Lower leg skin (tissue), 4 donors: ENCODE results near the gene OLFML2B. TPM values are rescaled to one million over a fixed set of nuclear protein-coding genes. Genes with fewer than 3 reads are reported as not detected.

Experiments
- DNase-seq, 2 donors: peaks; one replicate each; pipeline ENCODE4 v3.0.0-alpha.2; 2019; ENCODE audit warnings: low spot score in 2 of 2
- H3K4me3 ChIP-seq: fragments of 200-600 bp; sonication (generic); 2 replicates; pipeline ENCODE4 v1.5.1; 2017; ENCODE audit warnings: mild to moderate bottlenecking, low read depth; ENCODE audit not compliant: poor library complexity, severe bottlenecking
- POLR2A ChIP-seq, 2 donors: fragments of 450-650 bp; IDR thresholded peaks; one replicate each; pipeline ENCODE4 v1.6.1; 2016 to 2017; ENCODE audit warnings: antibody characterized with exemption in 2 of 2, mild to moderate bottlenecking in 1 of 2, moderate library complexity in 1 of 2
- WGBS, 2 donors: methylation state at CpG; one replicate each; pipeline ENCODE4 v1.1.5; 2018; 5-methylcytosine and 5-hydroxymethylcytosine counted together
- intact Hi-C: fragments of 100-400 bp; cut with DNase I; formaldehyde crosslinking; loops from one replicate; pipeline ENCODE4 v1.15.0; 2023; ENCODE audit warnings: low total_unique reads
- total RNA-seq, 4 donors: library from RNA; depleted of rRNA; stranded (reverse); fragments of >200 nt; gene quantifications; one replicate each; pipeline ENCODE4 v1.1.0, GENCODE V29; 2016
- TF ChIP-seq, protein P1 (sequence below), 3 donors: fragments of 450-650 bp; IDR thresholded peaks; one replicate each; pipeline ENCODE4 v1.5.1; 2016; ENCODE audit warnings: antibody characterized with exemption in 3 of 3, mild to moderate bottlenecking in 3 of 3, moderate library complexity in 2 of 3

OLFML2B gene
- total RNA-seq, 4 donors from 2014 or later = 2.0 to 6.1 (median 3.1) TPM

DNA sequence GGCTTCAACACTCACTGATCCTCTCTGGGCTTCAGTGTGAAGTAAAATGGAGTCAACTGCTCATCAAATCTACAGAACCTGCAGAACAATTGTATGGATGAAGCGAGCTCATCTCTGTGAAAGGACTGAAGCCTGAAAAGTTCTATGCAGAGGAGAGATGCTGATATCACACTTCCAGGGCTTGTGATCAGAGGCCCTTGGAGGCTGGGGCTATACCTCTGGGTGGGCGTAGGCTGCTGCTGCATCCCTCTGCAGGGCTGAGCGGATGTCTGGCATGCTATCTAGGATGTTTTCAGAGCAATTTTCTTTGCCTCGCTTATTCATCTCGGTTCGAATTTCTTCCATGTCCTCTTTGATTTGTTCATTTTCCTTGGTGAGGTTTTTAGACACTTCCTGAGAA lies 17.6 kb downstream of the OLFML2B start:
- DNase-seq = peak in 1 of 2 donors; percentile 6

DNA sequence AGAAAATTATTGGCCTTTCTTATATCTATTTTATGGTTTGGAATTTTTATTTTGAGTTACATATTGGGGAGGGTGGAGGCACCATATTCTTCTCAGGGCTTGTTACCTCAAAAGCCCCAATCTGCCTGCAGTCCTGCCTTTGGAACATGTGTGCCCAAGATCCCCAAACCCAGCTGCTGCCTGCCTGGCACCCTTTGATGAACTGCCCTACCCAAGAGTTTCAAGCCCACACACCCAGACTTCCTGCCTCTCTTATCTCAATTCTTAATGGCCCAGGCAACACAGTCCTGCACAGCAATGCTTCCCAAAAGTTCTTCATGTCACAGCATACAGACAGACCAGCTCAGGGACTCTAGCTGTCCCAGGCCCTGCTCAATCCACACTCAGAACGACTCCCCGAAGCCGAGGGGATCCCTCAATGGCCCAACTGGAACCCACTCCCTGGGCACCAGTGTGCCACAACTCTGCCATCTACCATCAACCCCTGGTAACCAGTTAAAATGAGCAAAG lies 19.2 kb downstream of the OLFML2B start:
- intact Hi-C loops = no loop called here
- no peak overlapping the region for H3K4me3 ChIP-seq
- WGBS, 2 donors = 84 to 90% methylated on average over 3 of the region's 3 CpGs
- DNase-seq = peak in 1 of 2 donors; percentile 68
- no peak for TF ChIP-seq POLR2A (IDR thresholded peaks at IDR 0.05)
- TF ChIP-seq, protein P1, sequence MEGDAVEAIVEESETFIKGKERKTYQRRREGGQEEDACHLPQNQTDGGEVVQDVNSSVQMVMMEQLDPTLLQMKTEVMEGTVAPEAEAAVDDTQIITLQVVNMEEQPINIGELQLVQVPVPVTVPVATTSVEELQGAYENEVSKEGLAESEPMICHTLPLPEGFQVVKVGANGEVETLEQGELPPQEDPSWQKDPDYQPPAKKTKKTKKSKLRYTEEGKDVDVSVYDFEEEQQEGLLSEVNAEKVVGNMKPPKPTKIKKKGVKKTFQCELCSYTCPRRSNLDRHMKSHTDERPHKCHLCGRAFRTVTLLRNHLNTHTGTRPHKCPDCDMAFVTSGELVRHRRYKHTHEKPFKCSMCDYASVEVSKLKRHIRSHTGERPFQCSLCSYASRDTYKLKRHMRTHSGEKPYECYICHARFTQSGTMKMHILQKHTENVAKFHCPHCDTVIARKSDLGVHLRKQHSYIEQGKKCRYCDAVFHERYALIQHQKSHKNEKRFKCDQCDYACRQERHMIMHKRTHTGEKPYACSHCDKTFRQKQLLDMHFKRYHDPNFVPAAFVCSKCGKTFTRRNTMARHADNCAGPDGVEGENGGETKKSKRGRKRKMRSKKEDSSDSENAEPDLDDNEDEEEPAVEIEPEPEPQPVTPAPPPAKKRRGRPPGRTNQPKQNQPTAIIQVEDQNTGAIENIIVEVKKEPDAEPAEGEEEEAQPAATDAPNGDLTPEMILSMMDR (IDR thresholded peaks at IDR 0.05) = no peak

More for the DNA sequence above, 17.6 kb downstream of the OLFML2B start:
- intact Hi-C loops = no loop called here
- TF ChIP-seq, protein P1 (IDR thresholded peaks at IDR 0.05) = no peak
- TF ChIP-seq POLR2A (IDR thresholded peaks at IDR 0.05) = no peak
- H3K4me3 ChIP-seq = no peak overlapping the region
- 84 to 85% methylated on average over 6 of the region's 6 CpGs for whole genome bisulfite sequencing, 2 donors

DNA sequence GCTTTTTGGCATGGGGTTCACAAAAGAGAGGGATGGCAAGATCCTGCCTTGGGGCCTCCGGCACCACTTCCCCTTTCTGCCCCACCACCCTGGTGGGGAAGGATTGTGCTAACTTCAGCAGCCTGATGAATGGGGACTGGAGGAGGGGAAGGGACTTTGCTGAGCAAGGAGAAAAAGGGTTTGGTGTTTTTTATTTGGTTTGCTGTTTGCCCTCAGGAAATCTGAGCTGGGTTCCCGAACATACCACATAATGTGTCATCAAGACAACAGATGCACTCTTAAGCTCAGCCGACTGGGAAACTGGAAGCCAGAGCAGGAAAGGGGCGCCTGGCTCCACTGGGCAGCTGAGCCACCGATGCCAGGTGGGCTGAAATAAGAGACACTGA lies 19.8 kb downstream of the OLFML2B start:
- TF ChIP-seq POLR2A (IDR thresholded peaks at IDR 0.05) = no peak
- TF ChIP-seq, protein P1 (IDR thresholded peaks at IDR 0.05) = no peak
- WGBS, 2 donors = 19 to 28% methylated on average over 5 of the region's 5 CpGs
- H3K4me3 ChIP-seq = no peak overlapping the region
- intact Hi-C loops = no loop called here
- peak; percentile 39 to 89 for DNase-seq

GRCh38 chr1:162003061-162003829 lies 20.4 kb downstream of the OLFML2B start:
- no peak overlapping the region for H3K4me3 ChIP-seq
- intact Hi-C loops = no loop called here
- 31 to 47% methylated on average over 15 of the region's 15 CpGs for WGBS, 2 donors
- DNase-seq = peak; percentile 65 to 90
- TF ChIP-seq POLR2A (IDR thresholded peaks at IDR 0.05) = no peak
- TF ChIP-seq, protein P1 (IDR thresholded peaks at IDR 0.05) = no peak

DNA sequence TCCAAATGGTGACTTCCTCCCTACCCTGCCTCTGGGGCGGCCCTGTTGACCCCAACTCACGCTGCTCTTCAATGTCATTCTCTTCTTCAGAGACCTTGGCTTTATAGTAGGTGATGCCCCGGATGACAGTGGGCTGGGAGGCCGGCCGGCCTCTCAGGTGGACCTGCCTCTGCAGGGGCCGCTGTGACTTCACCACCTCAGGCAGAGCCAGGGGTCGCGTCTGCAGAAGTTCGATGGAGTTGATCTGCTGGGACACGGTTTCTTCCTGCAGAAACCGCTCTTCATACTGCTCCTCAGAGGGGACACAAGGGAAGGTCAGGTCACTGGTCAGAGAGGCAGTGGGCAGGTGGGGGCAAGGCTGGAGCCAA lies 23.6 kb downstream of the OLFML2B start:
- no peak for TF ChIP-seq POLR2A (IDR thresholded peaks at IDR 0.05)
- TF ChIP-seq, protein P1 (IDR thresholded peaks at IDR 0.05) = no peak
- 96 to 97% methylated on average over 11 of the region's 11 CpGs for WGBS, 2 donors
- peak in 1 of 2 donors; percentile 49 for DNase-seq
- intact Hi-C loops = no loop called here
- H3K4me3 ChIP-seq = no peak overlapping the region
